Kidney (tissue), 14 donors: Measurements from ENCODE around the gene TNS2. TPM values are rescaled to one million over a fixed set of nuclear protein-coding genes. Genes with fewer than 3 reads are reported as not detected.
"Not testable (repeated sequence)": the region's sequence is repeated elsewhere in the genome, so short reads cannot be mapped to it uniquely, and the experiment has no call there.

ENCODE experiments used
- DNase-seq, 5 donors: peaks; one replicate each; pipeline ENCODE4 v3.0.0-alpha.2; 2013 to 2020
- FAIRE-seq: peaks from 2 replicates; lab custom pipeline; 2012; peaks lifted over from hg19 to GRCh38; lab: Jason Lieb, UNC
- H3K27ac ChIP-seq, 2 donors: one replicate each; pipeline ENCODE4 v1.7.0; 2013; ENCODE audit warnings: low read depth in 2 of 2, low read length in 2 of 2, inconsistent platforms in 1 of 2
- H3K27me3 ChIP-seq: one replicate; pipeline ENCODE4 v1.7.1; 2013; ENCODE audit warnings: low read length, inconsistent platforms; ENCODE audit not compliant: control insufficient read depth, insufficient read depth
- H3K36me3 ChIP-seq, 3 donors: one replicate each; pipeline versions ENCODE4 v1.7.0 to v1.7.1; 2013; ENCODE audit warnings: low read length in 3 of 3, control low read depth in 1 of 3, inconsistent platforms in 1 of 3; ENCODE audit not compliant: insufficient read depth in 3 of 3, control insufficient read depth in 2 of 3
- H3K4me1 ChIP-seq, 3 donors: one replicate each; pipeline versions ENCODE4 v1.7.0 to v1.7.1; 2013; ENCODE audit warnings: low read length in 3 of 3, inconsistent platforms in 1 of 3, low read depth in 1 of 3; ENCODE audit not compliant: control insufficient read depth in 2 of 3, insufficient read depth in 2 of 3
- H3K4me3 ChIP-seq, 3 donors: one replicate each; pipeline versions ENCODE4 v1.7.0 to v1.8.1; 2013; ENCODE audit warnings: low read length in 3 of 3, control low read depth in 1 of 3, inconsistent platforms in 1 of 3
- H3K9ac ChIP-seq, 3 donors: one replicate each; pipeline versions ENCODE4 v1.7.0 to v1.7.1; 2013; ENCODE audit warnings: low read length in 3 of 3, control low read depth in 1 of 3, inconsistent platforms in 1 of 3
- H3K9me3 ChIP-seq, 3 donors: one replicate each; pipeline versions ENCODE4 v1.7.0 to v1.7.1; 2013; ENCODE audit warnings: low read length in 3 of 3, control low read depth in 1 of 3, inconsistent platforms in 1 of 3; ENCODE audit not compliant: control insufficient read depth in 2 of 3, insufficient read depth in 1 of 3
- CTCF ChIP-seq: IDR thresholded peaks from 3 replicates; pipeline ENCODE4 v1.5.1; 2012; ENCODE audit warnings: mild to moderate bottlenecking, moderate library complexity, borderline replicate concordance; ENCODE audit not compliant: insufficient read depth; ENCODE audit errors: extremely low read depth
- intact Hi-C: fragments of 100-400 bp; cut with DNase I; formaldehyde crosslinking; loops from one replicate; pipeline ENCODE4 v1.11.1; 2022
- polyA plus RNA-seq: library from polyadenylated mRNA; stranded (reverse); fragments of 350-450 nt; fragmentation: Illumina TruSeq; extraction: RNeasy Lipid Tissue Mini Kit (QIAGEN cat#74804); gene quantifications from one replicate; pipeline ENCODE4 v1.2.3, GENCODE V29; 2014; ENCODE audit warnings: low read depth, low replicate concordance; ENCODE audit not compliant: insufficient read depth
- total RNA-seq: library from RNA; stranded (reverse); fragmentation: NEBNext Ultra II Directional; extraction: Animal tissue kit (Norgen Biotek cat#: 25700); gene quantifications from one replicate; pipeline ENCODE4 v1.2.1, GENCODE V29; 2021
- donor health status: control.
- donor health status: control.
- donor health status: control.
- donor health status: control.
- donor health status: control.
- donor health status: DM: yes; HTN: yes; CAD: no.
- donor health status: Normal renal cell carcinoma (clear cell type).

Gene TNS2
- total and polyA plus RNA-seq, 2 donors from 2014 or later = 90.1 to 179 TPM

- Histone ChIP-seq H3K27me3 (no peaks in the 10 kb centered on the region), H3K9ac (no peak overlapping the region), H3K9me3 (no peaks in the 10 kb centered on the region), H3K36me3 (no peaks in the 10 kb centered on the region), H3K4me3 (no peak overlapping the region), H3K4me1 (peaks cover 0 to 18% (median 17%) of the 10 kb centered on the region in 3 donors), H3K27ac (no peak overlapping the region)
- TF ChIP-seq CTCF = no peak
- intact Hi-C loops = no loop called here
- FAIRE-seq = no peak
- DNase-seq = no peak
These were observed 56.0 kb downstream of the TNS2 start for GRCh38 chr12:53105712-53106439.

DNA sequence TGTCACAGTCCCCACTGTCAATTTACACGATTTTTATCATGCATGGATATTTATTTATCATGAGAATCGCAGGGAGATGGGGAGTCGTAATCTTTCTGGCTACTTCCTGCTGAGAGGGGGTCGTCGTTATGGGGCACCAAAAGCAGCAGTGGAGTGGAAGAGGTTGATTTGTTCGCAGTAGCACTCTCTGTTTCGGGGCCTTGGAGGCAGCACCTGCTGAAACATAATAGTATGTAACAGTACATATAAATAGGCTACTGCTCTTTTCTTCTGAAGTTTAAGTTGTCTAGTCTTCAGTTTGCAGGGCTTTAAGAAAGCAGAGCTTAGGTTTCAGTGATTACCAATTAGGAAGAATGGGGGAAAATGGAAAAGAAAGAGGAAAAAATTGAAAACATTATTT is 57.3 kb downstream of the TNS2 start:
- no peaks in the 10 kb centered on the region for H3K36me3 ChIP-seq
- H3K27ac ChIP-seq = no peak overlapping the region
- H3K4me1 ChIP-seq = peaks cover 0 to 15% (median 14%) of the 10 kb centered on the region in 3 donors
- H3K4me3 ChIP-seq = no peak overlapping the region
- H3K27me3 ChIP-seq = no peaks in the 10 kb centered on the region
- H3K9me3 ChIP-seq = no peaks in the 10 kb centered on the region
- TF ChIP-seq CTCF = no peak
- intact Hi-C loops = no loop called here
- H3K9ac ChIP-seq = no peak overlapping the region
- FAIRE-seq (no peak), DNase-seq (no peak)

DNA sequence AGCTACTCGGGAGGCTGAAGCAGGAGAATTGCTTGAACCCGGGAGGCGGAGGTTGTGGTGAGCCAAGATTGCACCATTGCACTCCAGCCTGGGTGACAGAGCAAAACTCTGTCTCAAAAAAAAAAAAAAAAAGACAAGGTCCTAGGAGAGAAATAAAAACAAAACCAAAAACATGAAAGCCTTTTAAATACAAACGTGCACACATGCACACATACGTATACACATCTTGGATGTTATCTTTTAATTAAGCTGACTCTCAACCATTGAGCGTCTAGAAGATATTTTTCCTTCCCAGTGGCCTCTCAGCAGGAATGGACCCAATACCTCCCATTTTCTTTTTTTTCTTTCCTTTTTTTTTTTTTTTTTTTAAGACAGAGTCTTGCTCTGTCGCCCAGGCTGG is 62.6 kb downstream of the TNS2 start:
- H3K27ac ChIP-seq, H3K9me3 ChIP-seq, H3K36me3 ChIP-seq, H3K27me3 ChIP-seq, H3K4me3 ChIP-seq, H3K4me1 ChIP-seq, intact Hi-C loops, DNase-seq, H3K9ac ChIP-seq, FAIRE-seq: not testable (repeated sequence)

GRCh38 chr12:53113136-53113705 is 63.4 kb downstream of the TNS2 start:
- Histone ChIP-seq H3K4me3 (peak overlapping the region in 1 of 3 donors; percentile 16), H3K27ac (no peak overlapping the region), H3K9ac (no peak overlapping the region), H3K9me3 (no peaks in the 10 kb centered on the region), H3K4me1 (no peaks in the 10 kb centered on the region), H3K27me3 (no peaks in the 10 kb centered on the region), H3K36me3 (no peaks in the 10 kb centered on the region)
- FAIRE-seq (no peak), DNase-seq (no peak)
- no peak for TF ChIP-seq CTCF
- intact Hi-C loops = no loop called here
